Activated CD4-positive, alpha-beta T cell treated with anti-CD3 and anti-CD28 coated beads, Interleukin-2, amount 10 ng/mL, durations not matched to agents 7 days and 5 days (primary cell): ENCODE measurements around the gene TH. TPM values are rescaled to one million over a fixed set of nuclear protein-coding genes. Genes with fewer than 3 reads are reported as not detected.

Experiments
- CTCF ChIA-PET: fragments of 350-600 bp; sonication (Branson Sonifier 250); formaldehyde crosslinking; loops from one replicate; lab custom pipeline; 2021; ENCODE audit warnings: antibody characterized with exemption; lab: Charles Lee
- POLR2A ChIA-PET: fragments of 350-600 bp; sonication (Branson Sonifier 250); formaldehyde crosslinking; loops from one replicate; lab custom pipeline; 2021; ENCODE audit warnings: antibody characterized with exemption; lab: Charles Lee
- DNase-seq: peaks from one replicate; pipeline ENCODE4 v3.0.0-alpha.2; 2020
- H3K27ac Mint-ChIP-seq: one replicate; pipeline ENCODE4 v1.8.0; 2021; ENCODE audit warnings: mild to moderate bottlenecking, moderate library complexity, mixed read lengths
- H3K27me3 Mint-ChIP-seq: one replicate; pipeline ENCODE4 v1.8.0; 2021; ENCODE audit warnings: mixed read lengths
- H3K36me3 Mint-ChIP-seq: one replicate; pipeline ENCODE4 v1.8.0; 2021; ENCODE audit warnings: low read depth, mixed read lengths
- H3K4me1 Mint-ChIP-seq: one replicate; pipeline ENCODE4 v1.8.0; 2021; ENCODE audit warnings: mixed read lengths
- H3K4me3 Mint-ChIP-seq: one replicate; pipeline ENCODE4 v1.8.0; 2021; ENCODE audit warnings: mild to moderate bottlenecking, moderate library complexity, mixed read lengths
- H3K9me3 Mint-ChIP-seq: one replicate; pipeline ENCODE4 v1.8.0; 2021; ENCODE audit warnings: mixed read lengths
- total RNA-seq, 2 experiments: library from RNA; stranded (reverse); gene quantifications; one replicate each; pipeline ENCODE4 v1.2.3, GENCODE V29; 2021

The TH gene
- total RNA-seq, 2 experiments from 2014 or later = not detected

- H3K27ac Mint-ChIP-seq = no peak overlapping the region
- peaks cover 2% of the 10 kb centered on the region for H3K9me3 Mint-ChIP-seq
- ChIA-PET CTCF (no interaction called here), POLR2A (no interaction called here)
- H3K4me1 Mint-ChIP-seq = no peaks in the 10 kb centered on the region
- H3K4me3 Mint-ChIP-seq = no peak overlapping the region
- no peaks in the 10 kb centered on the region for H3K27me3 Mint-ChIP-seq
- DNase-seq = no peak
- H3K36me3 Mint-ChIP-seq = no peaks in the 10 kb centered on the region
Measured at GRCh38 chr11:2176389-2176900, 4.8 kb upstream of the TH start.

GRCh38 chr11:2175659-2176058, 4.0 kb upstream of the TH start:
- no peaks in the 10 kb centered on the region for H3K4me1 Mint-ChIP-seq
- H3K27ac Mint-ChIP-seq = no peak overlapping the region
- H3K27me3 Mint-ChIP-seq = no peaks in the 10 kb centered on the region
- H3K36me3 Mint-ChIP-seq = no peaks in the 10 kb centered on the region
- ChIA-PET POLR2A (no interaction called here), CTCF (no interaction called here)
- H3K4me3 Mint-ChIP-seq = no peak overlapping the region
- DNase-seq = no peak
- peaks cover 2% of the 10 kb centered on the region for H3K9me3 Mint-ChIP-seq

GRCh38 chr11:2174361-2174760, 2.7 kb upstream of the TH start:
- Mint-ChIP-seq H3K4me1 (no peaks in the 10 kb centered on the region), H3K4me3 (no peak overlapping the region), H3K9me3 (peaks cover 2% of the 10 kb centered on the region), H3K27ac (no peak overlapping the region), H3K27me3 (no peaks in the 10 kb centered on the region), H3K36me3 (no peaks in the 10 kb centered on the region)
- DNase-seq = no peak
- ChIA-PET POLR2A (no interaction called here), CTCF (interaction anchor here (0.7 kb wide), 1 partner anchor 246 kb away, joined by 3 read pairs; no protein-coding TSS in a partner anchor)

GRCh38 chr11:2173761-2174160, 2.1 kb upstream of the TH start:
- Mint-ChIP-seq H3K9me3 (peaks cover 2% of the 10 kb centered on the region), H3K4me1 (no peaks in the 10 kb centered on the region), H3K36me3 (no peaks in the 10 kb centered on the region), H3K4me3 (no peak overlapping the region), H3K27me3 (no peaks in the 10 kb centered on the region), H3K27ac (no peak overlapping the region)
- POLR2A ChIA-PET = no interaction called here
- no peak for DNase-seq
- CTCF ChIA-PET = interaction anchor here (0.7 kb wide), 1 partner anchor 247 kb away, joined by 3 read pairs; no protein-coding TSS in a partner anchor

- CTCF ChIA-PET = no interaction called here
- DNase-seq = no peak
- H3K27ac Mint-ChIP-seq = no peak overlapping the region
- peaks cover 2% of the 10 kb centered on the region for H3K9me3 Mint-ChIP-seq
- H3K27me3 Mint-ChIP-seq = no peaks in the 10 kb centered on the region
- POLR2A ChIA-PET = no interaction called here
- no peak overlapping the region for H3K4me3 Mint-ChIP-seq
- H3K4me1 Mint-ChIP-seq = no peaks in the 10 kb centered on the region
- H3K36me3 Mint-ChIP-seq = no peaks in the 10 kb centered on the region
Measured at GRCh38 chr11:2173150-2173693, 1.6 kb upstream of the TH start.

- Mint-ChIP-seq H3K9me3 (peaks cover 2% of the 10 kb centered on the region), H3K27ac (no peak overlapping the region), H3K36me3 (no peaks in the 10 kb centered on the region), H3K27me3 (no peaks in the 10 kb centered on the region), H3K4me1 (no peaks in the 10 kb centered on the region), H3K4me3 (no peak overlapping the region)
- ChIA-PET CTCF (no interaction called here), POLR2A (no interaction called here)
- DNase-seq = no peak
Measured at GRCh38 chr11:2172676-2173075, 1.1 kb upstream of the TH start.

GRCh38 chr11:2169626-2170570, 1.7 kb downstream of the TH start:
- no peak for DNase-seq
- H3K9me3 Mint-ChIP-seq = no peaks in the 10 kb centered on the region
- ChIA-PET CTCF (interaction anchor here (1.1 kb wide), 1 partner anchor 16 kb away, joined by 3 read pairs; no protein-coding TSS in a partner anchor), POLR2A (no interaction called here)
- H3K4me3 Mint-ChIP-seq = no peak overlapping the region
- H3K4me1 Mint-ChIP-seq = no peaks in the 10 kb centered on the region
- no peaks in the 10 kb centered on the region for H3K36me3 Mint-ChIP-seq
- no peaks in the 10 kb centered on the region for H3K27me3 Mint-ChIP-seq
- no peak overlapping the region for H3K27ac Mint-ChIP-seq

GRCh38 chr11:2169005-2169378, 2.6 kb downstream of the TH start:
- ChIA-PET CTCF (interaction anchor here (1.1 kb wide), 1 partner anchor 17 kb away, joined by 3 read pairs; no protein-coding TSS in a partner anchor), POLR2A (no interaction called here)
- Mint-ChIP-seq H3K27ac (no peak overlapping the region), H3K27me3 (no peaks in the 10 kb centered on the region), H3K9me3 (no peaks in the 10 kb centered on the region), H3K36me3 (no peaks in the 10 kb centered on the region), H3K4me1 (no peaks in the 10 kb centered on the region), H3K4me3 (no peak overlapping the region)
- DNase-seq = no peak

- ChIA-PET POLR2A (no interaction called here), CTCF (interaction anchor here (1.1 kb wide), 1 partner anchor 18 kb away, joined by 3 read pairs; no protein-coding TSS in a partner anchor)
- no peak overlapping the region for H3K4me3 Mint-ChIP-seq
- H3K36me3 Mint-ChIP-seq = no peaks in the 10 kb centered on the region
- no peak for DNase-seq
- no peak overlapping the region for H3K27ac Mint-ChIP-seq
- H3K4me1 Mint-ChIP-seq = no peaks in the 10 kb centered on the region
- no peaks in the 10 kb centered on the region for H3K9me3 Mint-ChIP-seq
- H3K27me3 Mint-ChIP-seq = no peaks in the 10 kb centered on the region
Measured at GRCh38 chr11:2168286-2169004, 3.2 kb downstream of the TH start.

- no peaks in the 10 kb centered on the region for H3K9me3 Mint-ChIP-seq
- ChIA-PET CTCF (interaction anchor here (1.3 kb wide), 1 partner anchor 9 kb away, joined by 3 read pairs; no protein-coding TSS in a partner anchor), POLR2A (no interaction called here)
Measured at GRCh38 chr11:2167141-2168045, 4.2 kb downstream of the TH start.

GRCh38 chr11:2166091-2166851, 5.3 kb downstream of the TH start:
- H3K36me3 Mint-ChIP-seq = no peaks in the 10 kb centered on the region
- no peak overlapping the region for H3K27ac Mint-ChIP-seq
- ChIA-PET POLR2A (no interaction called here), CTCF (interaction anchor here (1.3 kb wide), 1 partner anchor 8 kb away, joined by 3 read pairs; no protein-coding TSS in a partner anchor)
- no peak overlapping the region for H3K4me3 Mint-ChIP-seq
- no peaks in the 10 kb centered on the region for H3K27me3 Mint-ChIP-seq
- peak; percentile 29 for DNase-seq
- H3K9me3 Mint-ChIP-seq = no peaks in the 10 kb centered on the region
- H3K4me1 Mint-ChIP-seq = no peaks in the 10 kb centered on the region

More at GRCh38 chr11:2167141-2168045, 4.2 kb downstream of the TH start:
- H3K27ac Mint-ChIP-seq = no peak overlapping the region
- H3K4me1 Mint-ChIP-seq = no peaks in the 10 kb centered on the region
- H3K4me3 Mint-ChIP-seq = no peak overlapping the region
- H3K27me3 Mint-ChIP-seq = no peaks in the 10 kb centered on the region
- H3K36me3 Mint-ChIP-seq = no peaks in the 10 kb centered on the region
- DNase-seq = no peak
